ENCODE measurements around the gene PRDX5.
"Not testable (repeated sequence)": the region's sequence is repeated elsewhere in the genome, so short reads cannot be mapped to it uniquely, and the experiment has no call there.

PRDX5 gene

DNA sequence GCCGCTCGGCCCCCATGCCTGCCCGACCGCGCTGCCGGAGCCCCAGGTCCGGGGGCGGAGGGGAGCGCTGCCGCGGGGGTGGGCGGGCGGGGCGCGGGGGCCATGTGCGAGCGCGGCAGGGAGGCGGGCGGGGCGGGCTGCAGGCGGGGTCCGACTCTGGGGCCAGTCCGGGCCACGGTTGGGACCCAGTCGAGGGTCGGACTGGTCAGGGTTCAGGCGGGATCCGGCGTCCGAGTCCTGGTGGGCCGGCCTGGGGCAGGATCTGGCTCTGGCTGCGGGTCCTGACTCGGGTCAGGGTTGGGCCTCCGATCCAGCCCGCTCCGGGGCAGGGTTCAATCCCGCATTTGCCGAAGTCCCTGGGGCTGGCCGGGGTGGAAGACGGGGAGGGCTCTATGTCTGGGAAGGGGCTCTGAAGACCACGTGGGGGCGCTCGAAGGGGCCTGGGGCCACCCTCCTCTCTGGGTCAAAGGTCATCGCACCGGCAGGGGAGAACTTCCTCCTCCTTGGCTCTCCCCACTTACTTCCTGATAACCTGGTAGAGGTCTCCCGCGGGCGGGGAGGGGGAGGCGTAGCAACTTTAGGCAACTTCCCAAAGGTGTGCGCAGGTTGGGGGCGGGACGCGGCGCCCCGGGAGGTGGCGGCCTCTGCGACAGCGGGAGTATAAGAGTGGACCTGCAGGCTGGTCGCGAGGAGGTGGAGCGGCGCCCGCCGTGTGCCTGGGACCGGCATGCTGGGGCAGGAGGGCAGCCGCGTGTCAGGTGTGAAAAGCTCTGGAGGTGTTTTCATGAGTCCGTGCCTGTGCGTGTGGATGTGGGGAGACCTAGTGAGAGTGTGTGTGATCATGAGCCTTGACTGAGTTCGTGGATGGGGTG is 12.0 kb upstream of the PRDX5 start:
- DNase-seq (ENCODE audit: low spot score): peak; percentile 82

GRCh38 chr11:64306563-64306875 is 11.4 kb upstream of the PRDX5 start:
- DNase-seq (ENCODE audit: low spot score): no peak

GRCh38 chr11:64306876-64307622 is 10.9 kb upstream of the PRDX5 start:
- no peak for DNase-seq (ENCODE audit: low spot score)

GRCh38 chr11:64307795-64308194 is 10.1 kb upstream of the PRDX5 start:
- not testable (repeated sequence) for DNase-seq (ENCODE audit: low spot score)

DNA sequence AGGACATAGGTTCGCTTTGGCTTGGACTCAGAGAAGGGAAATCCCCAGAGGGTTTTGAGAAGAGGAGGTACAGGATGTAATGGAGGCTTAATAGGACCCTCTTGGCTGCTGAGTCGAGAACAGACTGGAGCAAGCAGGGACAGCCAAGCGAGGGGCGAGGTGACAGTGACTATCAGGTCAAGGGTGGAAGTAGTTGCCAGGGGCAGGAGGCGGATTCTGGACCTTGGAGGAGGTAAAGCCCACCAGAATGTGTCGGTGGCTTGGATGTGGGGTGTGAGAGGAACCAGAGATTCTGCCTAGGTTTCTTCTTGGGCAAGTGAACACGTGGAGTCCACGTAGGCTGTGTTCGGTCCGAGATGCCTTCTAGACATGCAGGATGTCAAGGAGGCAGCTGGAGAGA is 5.0 kb upstream of the PRDX5 start:
- no peak for DNase-seq (ENCODE audit: low spot score)

DNA sequence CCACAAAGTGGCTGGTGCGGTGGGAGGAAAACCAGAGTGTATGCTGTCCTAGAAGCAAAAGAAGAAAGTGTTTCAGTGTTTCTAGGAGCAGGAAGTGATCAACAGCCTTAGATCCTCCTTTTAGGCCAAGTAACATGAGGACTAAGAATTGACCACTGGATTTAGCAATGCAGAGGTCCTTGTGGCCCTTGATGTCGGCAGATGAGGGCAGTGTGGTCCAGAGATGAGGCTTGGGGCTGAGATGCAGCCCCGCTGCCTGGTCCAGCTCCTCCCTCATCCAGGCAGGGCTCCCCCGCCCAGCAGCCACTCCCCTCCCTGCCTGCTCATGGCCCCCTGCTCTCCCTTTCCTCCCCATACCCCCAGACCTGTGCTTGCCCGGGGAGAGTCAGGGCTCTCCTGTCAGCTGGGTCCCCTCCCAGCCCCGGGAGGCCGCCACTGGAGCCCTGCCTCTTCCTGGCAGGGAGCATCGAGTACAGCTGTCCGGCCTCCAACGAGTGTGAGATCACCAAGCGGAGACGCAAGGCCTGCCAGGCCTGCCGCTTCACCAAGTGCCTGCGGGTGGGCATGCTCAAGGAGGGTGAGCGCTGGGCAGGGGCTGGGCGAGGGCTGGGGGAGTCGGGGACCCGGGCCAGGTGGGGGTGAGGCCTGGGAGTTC is 4.3 kb upstream of the PRDX5 start:
- DNase-seq (ENCODE audit: low spot score): no peak

DNA sequence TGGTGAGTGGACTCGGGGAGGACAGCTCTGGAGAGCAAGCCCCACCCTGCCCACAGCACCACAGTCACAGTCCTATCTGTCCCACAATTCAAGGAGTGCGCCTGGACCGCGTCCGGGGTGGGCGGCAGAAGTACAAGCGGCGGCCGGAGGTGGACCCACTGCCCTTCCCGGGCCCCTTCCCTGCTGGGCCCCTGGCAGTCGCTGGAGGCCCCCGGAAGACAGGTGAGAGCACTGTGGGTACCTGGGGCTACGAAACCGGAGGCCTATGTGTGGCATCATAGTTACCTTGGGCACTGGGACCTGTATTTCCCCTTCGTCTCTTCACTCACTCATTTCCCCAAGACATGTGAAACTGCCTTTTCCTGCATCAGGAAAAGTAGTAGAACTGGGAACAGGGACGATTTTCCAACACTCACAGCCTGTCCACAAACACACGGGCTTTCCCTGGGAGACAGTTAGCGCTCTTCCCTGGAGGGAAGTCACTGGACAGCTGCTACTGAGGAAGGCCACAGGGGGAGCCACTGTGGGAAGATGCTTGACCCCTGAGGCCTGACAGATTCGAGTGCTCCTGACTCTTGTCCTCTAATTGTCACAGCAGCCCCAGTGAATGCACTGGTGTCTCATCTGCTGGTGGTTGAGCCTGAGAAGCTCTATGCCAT is 3.6 kb upstream of the PRDX5 start:
- DNase-seq (ENCODE audit: low spot score): no peak

DNA sequence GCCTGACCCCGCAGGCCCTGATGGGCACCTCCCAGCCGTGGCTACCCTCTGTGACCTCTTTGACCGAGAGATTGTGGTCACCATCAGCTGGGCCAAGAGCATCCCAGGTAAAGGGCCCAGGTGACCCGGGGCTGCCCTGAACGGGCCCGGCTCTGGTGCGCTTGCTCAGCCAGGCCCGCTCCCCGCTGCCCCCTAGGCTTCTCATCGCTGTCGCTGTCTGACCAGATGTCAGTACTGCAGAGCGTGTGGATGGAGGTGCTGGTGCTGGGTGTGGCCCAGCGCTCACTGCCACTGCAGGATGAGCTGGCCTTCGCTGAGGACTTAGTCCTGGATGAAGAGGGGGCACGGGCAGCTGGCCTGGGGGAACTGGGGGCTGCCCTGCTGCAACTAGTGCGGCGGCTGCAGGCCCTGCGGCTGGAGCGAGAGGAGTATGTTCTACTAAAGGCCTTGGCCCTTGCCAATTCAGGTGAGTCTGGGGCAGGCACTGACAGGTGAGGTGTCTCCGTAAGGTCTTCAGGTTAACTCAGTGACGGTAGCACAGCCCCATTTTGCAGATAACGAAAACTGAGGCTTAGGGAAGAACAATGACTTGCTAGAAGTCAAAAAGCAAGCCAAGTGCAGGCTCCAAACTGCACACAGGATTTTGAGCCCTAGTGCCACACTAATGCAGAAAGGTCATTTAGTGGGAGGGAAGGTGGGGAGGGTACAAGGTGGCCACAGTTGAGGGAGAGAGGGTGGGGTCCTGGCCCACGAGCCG is 2.9 kb upstream of the PRDX5 start:
- no peak for DNase-seq (ENCODE audit: low spot score)

- not testable (repeated sequence) for DNase-seq (ENCODE audit: low spot score)
Measured at GRCh38 chr11:64315667-64316526, 2.0 kb upstream of the PRDX5 start.

GRCh38 chr11:64316672-64317324 is 1.1 kb upstream of the PRDX5 start:
- peak; percentile 35 for DNase-seq (ENCODE audit: low spot score)

- peak; percentile 99 for DNase-seq (ENCODE audit: low spot score)
Measured at GRCh38 chr11:64317325-64317960, 478 bp upstream of the PRDX5 start, which contains the start of gene TRMT112. TRMT112 (minus strand) TSS chr11:64317559; CDS start chr11:64317526, 33 bp downstream.

DNA sequence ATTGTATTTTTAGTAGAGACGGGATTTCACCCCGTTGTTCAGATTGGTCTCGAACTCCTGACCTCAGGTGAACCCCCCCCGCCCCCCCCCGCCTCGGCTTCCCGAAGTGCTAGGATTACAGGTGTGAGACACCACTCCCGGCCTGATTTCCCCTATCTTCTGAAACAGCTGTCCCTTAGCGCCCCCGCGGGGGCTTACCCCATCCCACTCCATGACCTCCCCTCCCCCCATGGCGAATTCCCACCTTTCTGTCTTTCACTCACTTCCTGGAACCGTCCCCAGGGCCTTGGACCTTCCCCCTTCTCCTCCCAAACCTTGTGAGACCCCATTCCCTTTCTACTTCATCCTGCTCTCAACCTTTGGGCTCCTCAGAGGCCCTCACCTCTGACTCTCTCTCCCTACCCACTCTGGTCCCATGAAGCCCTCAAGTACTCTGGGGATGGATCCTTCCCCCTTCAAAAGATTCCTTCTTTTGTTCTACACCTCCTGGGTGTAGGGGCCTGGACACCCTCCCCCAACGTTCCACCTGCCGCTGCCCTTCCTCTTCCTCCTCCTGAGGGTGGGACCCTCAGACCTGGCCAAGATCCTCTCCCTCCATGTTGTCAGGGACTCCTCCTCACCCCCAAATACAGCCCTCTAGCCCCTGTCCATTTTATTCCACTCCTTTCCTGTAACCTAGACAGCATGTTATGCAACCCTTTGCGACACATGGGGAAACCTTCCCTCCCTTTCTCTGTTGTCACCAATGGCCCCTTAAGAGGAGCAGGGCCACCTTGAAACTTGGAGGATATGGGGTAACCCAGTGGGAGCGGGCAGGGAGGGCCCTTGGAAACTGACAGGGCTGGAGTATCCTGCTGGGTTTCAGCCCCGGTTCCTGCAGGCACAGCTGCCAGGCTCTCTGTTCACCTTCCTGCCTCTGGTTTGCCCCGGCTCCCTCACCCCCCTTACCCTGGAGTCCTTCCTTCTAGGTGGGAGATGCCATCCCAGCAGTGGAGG is 1.1 kb downstream of the PRDX5 start:
- DNase-seq (ENCODE audit: low spot score): no peak

- DNase-seq (ENCODE audit: low spot score): no peak
Measured at GRCh38 chr11:64320556-64320955, 2.6 kb downstream of the PRDX5 start.

DNA sequence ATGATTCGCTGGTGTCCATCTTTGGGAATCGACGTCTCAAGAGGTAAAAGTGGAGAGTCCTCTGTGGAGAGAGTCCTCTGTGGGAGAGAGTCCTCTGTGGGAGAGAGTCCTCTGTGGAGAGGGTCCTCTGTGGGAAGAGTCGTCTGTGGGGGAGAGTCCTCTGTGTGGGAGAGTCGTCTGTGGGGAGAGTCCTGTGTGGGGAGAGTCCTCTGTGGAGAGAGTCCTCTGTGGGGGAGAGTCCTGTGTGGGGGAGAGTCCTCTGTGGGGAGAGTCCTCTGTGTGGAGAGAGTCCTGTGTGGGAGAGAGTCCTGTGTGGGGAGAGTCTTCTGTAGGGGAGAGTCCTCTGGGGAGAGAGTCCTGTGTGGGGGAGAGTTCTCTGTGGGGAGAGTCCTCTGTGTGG is 3.1 kb downstream of the PRDX5 start:
- DNase-seq (ENCODE audit: low spot score): no peak

GRCh38 chr11:64321533-64321932 is 3.6 kb downstream of the PRDX5 start:
- DNase-seq (ENCODE audit: low spot score): no peak

DNA sequence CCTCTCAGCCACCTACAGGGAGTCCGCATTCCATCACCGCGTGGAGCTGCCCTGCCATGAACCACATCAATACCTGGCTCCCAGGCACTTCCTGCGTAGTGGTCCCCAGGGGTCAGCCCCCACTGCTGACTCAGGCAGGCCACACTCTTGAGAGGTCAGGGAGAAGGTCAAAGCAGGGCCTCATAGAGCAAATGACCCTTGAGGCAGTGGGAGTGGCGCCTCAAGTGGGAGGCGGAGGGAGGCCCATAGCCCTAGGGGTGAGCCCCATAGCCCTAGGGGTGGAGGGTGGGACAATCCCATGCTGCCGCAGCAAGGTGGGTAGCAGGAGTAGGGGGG is 5.0 kb downstream of the PRDX5 start:
- no peak for DNase-seq (ENCODE audit: low spot score)

- no peak for DNase-seq (ENCODE audit: low spot score)
Measured at GRCh38 chr11:64323373-64323772, 5.5 kb downstream of the PRDX5 start.

DNA sequence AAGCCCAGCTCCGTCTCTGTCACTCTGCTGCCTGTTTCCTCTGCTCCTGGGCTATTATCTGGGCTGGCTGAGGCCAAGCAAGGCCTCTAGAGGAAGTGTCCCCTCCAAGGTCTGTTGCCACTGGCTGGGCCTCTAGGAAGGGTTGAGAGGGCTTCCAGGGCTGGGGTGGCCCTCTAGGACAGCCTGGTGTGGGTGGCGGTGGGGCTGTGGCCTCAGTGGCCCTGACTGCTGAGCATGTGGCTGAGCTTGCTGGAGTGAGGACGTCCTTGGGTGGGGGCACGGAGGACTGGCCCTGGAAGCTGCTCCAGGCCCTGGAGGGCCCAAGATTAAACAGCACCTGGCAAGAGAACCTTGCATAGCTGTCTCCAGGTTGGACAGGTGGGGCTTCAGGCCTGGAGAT is 6.1 kb downstream of the PRDX5 start:
- DNase-seq (ENCODE audit: low spot score): not testable (repeated sequence)

Data from SK-N-DZ (cell line).